Endodermal cell (in vitro differentiated cells): ENCODE data around the gene SEC61A2. TPM values are rescaled to one million over a fixed set of nuclear protein-coding genes. Genes with fewer than 3 reads are reported as not detected.

ENCODE experiments used
- DNase-seq: peaks from one replicate; pipeline ENCODE4 v3.0.0-alpha.2; 2017
- H3K27ac ChIP-seq: 2 replicates; pipeline ENCODE4 v1.5.1; 2013; ENCODE audit warnings: mild to moderate bottlenecking, low read depth, low read length, moderate library complexity
- H3K27me3 ChIP-seq: 2 replicates; pipeline ENCODE4 v1.6.1; 2013; ENCODE audit warnings: mild to moderate bottlenecking, low read length, moderate library complexity; ENCODE audit not compliant: insufficient read depth, control insufficient read depth, poor library complexity, severe bottlenecking
- H3K36me3 ChIP-seq: 2 replicates; pipeline ENCODE4 v1.7.0; 2013; ENCODE audit warnings: mild to moderate bottlenecking, low read length, moderate library complexity; ENCODE audit not compliant: control insufficient read depth, insufficient read depth
- H3K4me1 ChIP-seq: one replicate; pipeline ENCODE4 v1.7.0; 2013; ENCODE audit warnings: low read length; ENCODE audit not compliant: control insufficient read depth, insufficient read depth
- H3K4me3 ChIP-seq: 2 replicates; pipeline ENCODE4 v1.5.1; 2013; ENCODE audit warnings: mild to moderate bottlenecking, low read length, moderate library complexity
- H3K9ac ChIP-seq: 2 replicates; pipeline ENCODE4 v1.6.1; 2013; ENCODE audit warnings: mild to moderate bottlenecking, low read length, moderate library complexity; ENCODE audit not compliant: poor library complexity, severe bottlenecking; ENCODE audit errors: extremely low read depth
- H3K9me3 ChIP-seq: 2 replicates; pipeline ENCODE4 v1.6.1; 2013; ENCODE audit warnings: mild to moderate bottlenecking, low read length, moderate library complexity; ENCODE audit not compliant: control insufficient read depth
- H3K27ac Mint-ChIP-seq: 2 replicates; pipeline ENCODE4 v1.8.0; 2020; ENCODE audit warnings: mixed read lengths
- H3K27me3 Mint-ChIP-seq: 2 replicates; pipeline ENCODE4 v1.8.0; 2021; ENCODE audit warnings: mild to moderate bottlenecking, mixed read lengths; ENCODE audit not compliant: insufficient read depth
- H3K36me3 Mint-ChIP-seq: 2 replicates; pipeline ENCODE4 v1.8.0; 2020; ENCODE audit warnings: low read depth, mixed read lengths
- H3K4me1 Mint-ChIP-seq: 2 replicates; pipeline ENCODE4 v1.8.0; 2020; ENCODE audit warnings: mixed read lengths
- H3K4me3 Mint-ChIP-seq: 2 replicates; pipeline ENCODE4 v1.8.0; 2020; ENCODE audit warnings: mild to moderate bottlenecking, moderate library complexity, mixed read lengths
- H3K9me3 Mint-ChIP-seq: 2 replicates; pipeline ENCODE4 v1.8.0; 2020; ENCODE audit warnings: mild to moderate bottlenecking, mixed read lengths
- WGBS, 2 experiments: methylation state at CpG; one replicate each; pipeline versions ENCODE4 v1.1.5 to v1.1.7; 2013; ENCODE audit warnings: missing lambda C conversion rate in 2 of 2, mixed read lengths in 1 of 2; ENCODE audit not compliant: insufficient coverage in 1 of 2, insufficient read length in 1 of 2; 5-methylcytosine and 5-hydroxymethylcytosine counted together
- total RNA-seq, 2 donors: library from RNA; stranded (reverse); fragmentation: NEBNext Ultra II Directional in 1 of 2; extraction: Animal tissue kit (Norgen Biotek cat#: 25700) in 1 of 2; gene quantifications; 2 replicates in 1 of 2; 3 replicates in 1 of 2; pipeline ENCODE4 v1.2.1, GENCODE V29; 2021
- TF ChIP-seq, protein P1 (sequence below): fragments of 200-600 bp; sonication (generic); conservative IDR thresholded peaks from 2 replicates; pipeline ENCODE4 v1.5.0; 2021; ENCODE audit warnings: antibody characterized with exemption, mild to moderate bottlenecking

The SEC61A2 gene
- total RNA-seq, 2 donors from 2014 or later: 24.4 to 40.5 TPM

- 97% methylated on average over 3 of the region's 3 CpGs; no CpG with 5 or more reads in 1 of the 2 experiments for WGBS, 2 experiments
- peaks cover 36% of the 10 kb centered on the region for H3K36me3 Mint-ChIP-seq
- no peaks in the 10 kb centered on the region for H3K27me3 Mint-ChIP-seq
- Histone ChIP-seq H3K4me3 (no peak overlapping the region), H3K9me3 (no peaks in the 10 kb centered on the region), H3K27me3 (no peaks in the 10 kb centered on the region), H3K4me1 (no peaks in the 10 kb centered on the region), H3K9ac (no peak overlapping the region), H3K36me3 (peaks cover 23% of the 10 kb centered on the region), H3K27ac (no peak overlapping the region)
- H3K9me3 Mint-ChIP-seq: no peaks in the 10 kb centered on the region
- TF ChIP-seq, protein P1, sequence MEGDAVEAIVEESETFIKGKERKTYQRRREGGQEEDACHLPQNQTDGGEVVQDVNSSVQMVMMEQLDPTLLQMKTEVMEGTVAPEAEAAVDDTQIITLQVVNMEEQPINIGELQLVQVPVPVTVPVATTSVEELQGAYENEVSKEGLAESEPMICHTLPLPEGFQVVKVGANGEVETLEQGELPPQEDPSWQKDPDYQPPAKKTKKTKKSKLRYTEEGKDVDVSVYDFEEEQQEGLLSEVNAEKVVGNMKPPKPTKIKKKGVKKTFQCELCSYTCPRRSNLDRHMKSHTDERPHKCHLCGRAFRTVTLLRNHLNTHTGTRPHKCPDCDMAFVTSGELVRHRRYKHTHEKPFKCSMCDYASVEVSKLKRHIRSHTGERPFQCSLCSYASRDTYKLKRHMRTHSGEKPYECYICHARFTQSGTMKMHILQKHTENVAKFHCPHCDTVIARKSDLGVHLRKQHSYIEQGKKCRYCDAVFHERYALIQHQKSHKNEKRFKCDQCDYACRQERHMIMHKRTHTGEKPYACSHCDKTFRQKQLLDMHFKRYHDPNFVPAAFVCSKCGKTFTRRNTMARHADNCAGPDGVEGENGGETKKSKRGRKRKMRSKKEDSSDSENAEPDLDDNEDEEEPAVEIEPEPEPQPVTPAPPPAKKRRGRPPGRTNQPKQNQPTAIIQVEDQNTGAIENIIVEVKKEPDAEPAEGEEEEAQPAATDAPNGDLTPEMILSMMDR: no peak
- no peak overlapping the region for H3K4me3 Mint-ChIP-seq
- no peak for DNase-seq
- no peak overlapping the region for H3K27ac Mint-ChIP-seq
- H3K4me1 Mint-ChIP-seq: peaks cover 8% of the 10 kb centered on the region
These were observed 62.2 kb downstream of the SEC61A2 start for GRCh38 chr10:12191715-12192114.

- DNase-seq: no peak
- Mint-ChIP-seq H3K4me3 (no peak overlapping the region), H3K4me1 (peaks cover 11% of the 10 kb centered on the region), H3K36me3 (peaks cover 23% of the 10 kb centered on the region), H3K9me3 (no peaks in the 10 kb centered on the region), H3K27me3 (no peaks in the 10 kb centered on the region), H3K27ac (no peak overlapping the region)
- H3K36me3 ChIP-seq: peaks cover 8% of the 10 kb centered on the region
- H3K27me3 ChIP-seq: no peaks in the 10 kb centered on the region
- H3K27ac ChIP-seq: no peak overlapping the region
- peak overlapping the region; percentile 98 for H3K4me3 ChIP-seq
- TF ChIP-seq, protein P1: no peak
- WGBS, 2 experiments: 95 to 98% methylated on average over 5 of the region's 5 CpGs
- H3K4me1 ChIP-seq: no peaks in the 10 kb centered on the region
- H3K9ac ChIP-seq: no peak overlapping the region
- no peaks in the 10 kb centered on the region for H3K9me3 ChIP-seq
These were observed 63.7 kb downstream of the SEC61A2 start for GRCh38 chr10:12193193-12193592.

- H3K27me3 Mint-ChIP-seq: no peaks in the 10 kb centered on the region
- peak overlapping the region; percentile 96 for H3K27ac Mint-ChIP-seq
- H3K27ac ChIP-seq: no peak overlapping the region
- no peaks in the 10 kb centered on the region for H3K4me1 ChIP-seq
- H3K9me3 Mint-ChIP-seq: no peaks in the 10 kb centered on the region
- H3K9ac ChIP-seq: peak overlapping the region; percentile 81
- 6 to 7% methylated on average over 25 to 27 of the region's 27 CpGs for WGBS, 2 experiments
- H3K4me3 ChIP-seq: peak overlapping the region; percentile 98
- peaks cover 20% of the 10 kb centered on the region for H3K36me3 ChIP-seq
- peaks cover 25% of the 10 kb centered on the region for H3K36me3 Mint-ChIP-seq
- no peaks in the 10 kb centered on the region for H3K9me3 ChIP-seq
- H3K4me1 Mint-ChIP-seq: peaks cover 11% of the 10 kb centered on the region
- DNase-seq: peak; percentile 71
- TF ChIP-seq, protein P1: no peak
- H3K27me3 ChIP-seq: no peaks in the 10 kb centered on the region
- H3K4me3 Mint-ChIP-seq: peak overlapping the region; percentile 88
These were observed 65.3 kb downstream of the SEC61A2 start for GRCh38 chr10:12194752-12195271.
